ENCODE measurements around the gene USP25.

USP25 gene

DNA sequence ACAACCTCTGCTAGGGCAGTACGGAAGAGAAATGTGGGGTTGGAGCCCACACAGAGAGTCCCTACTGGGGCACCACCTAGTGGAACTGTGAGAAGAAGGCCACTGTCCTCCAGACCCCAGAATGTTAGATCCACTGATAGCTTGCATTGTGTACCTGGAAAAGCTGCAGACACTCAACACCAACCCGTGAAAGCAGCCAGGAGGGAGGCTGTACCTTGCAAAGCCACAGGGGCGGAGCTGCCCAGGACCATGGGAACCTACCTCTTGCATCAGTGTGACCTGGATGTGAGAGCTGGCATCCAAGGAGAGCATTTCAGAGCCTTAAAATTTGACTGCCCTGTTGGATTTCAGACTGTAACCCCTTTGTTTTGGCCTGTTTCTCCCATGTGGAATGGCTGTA lies 85.5 kb downstream of the USP25 start:
- DNase-seq (ENCODE audit: low read depth in 2 of 2) = no peak

DNA sequence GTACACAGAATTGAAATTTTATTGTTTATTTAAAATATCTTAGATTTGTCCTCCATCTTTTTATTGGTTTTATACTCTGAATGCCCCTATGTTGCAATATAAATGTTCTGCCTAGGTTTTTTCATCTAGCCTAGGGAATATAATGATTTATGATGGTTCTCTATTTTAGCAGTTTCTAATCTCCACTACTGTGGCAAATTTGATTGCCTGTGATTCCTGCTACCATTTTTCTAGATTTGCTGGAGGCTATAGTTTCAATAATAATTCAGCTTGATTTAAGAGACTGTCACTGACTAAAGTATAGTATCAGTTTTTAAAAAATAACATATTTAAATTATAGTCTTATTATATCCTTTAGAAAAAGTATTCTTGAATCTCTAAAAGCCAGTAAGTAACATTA lies 90.5 kb downstream of the USP25 start:
- DNase-seq (ENCODE audit: low read depth in 2 of 2) = no peak

DNA sequence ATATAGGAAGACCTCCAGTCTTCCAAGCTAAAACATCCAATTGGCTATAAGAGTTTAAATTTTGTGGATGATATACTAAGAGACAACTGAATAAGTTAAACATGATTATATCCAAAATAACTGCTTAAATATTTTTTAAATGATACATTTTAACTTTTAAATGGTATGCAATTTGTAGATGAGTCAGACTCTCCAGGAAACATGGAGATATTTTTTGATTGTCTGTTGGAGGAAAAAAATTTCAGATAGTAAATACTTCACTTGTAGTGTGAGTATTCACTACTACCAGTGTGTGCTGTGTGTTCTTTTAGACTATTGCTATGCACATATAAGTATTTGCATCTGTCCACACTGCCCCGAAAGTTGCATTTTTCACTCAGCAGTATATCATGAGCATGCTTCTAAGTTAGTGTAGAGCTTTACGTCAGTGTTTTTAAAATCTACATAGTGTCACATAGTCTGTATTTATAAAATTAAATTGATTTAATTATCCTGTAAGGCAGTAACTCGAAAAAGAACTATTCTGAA lies 91.1 kb downstream of the USP25 start:
- DNase-seq (ENCODE audit: low read depth in 2 of 2) = no peak

DNA sequence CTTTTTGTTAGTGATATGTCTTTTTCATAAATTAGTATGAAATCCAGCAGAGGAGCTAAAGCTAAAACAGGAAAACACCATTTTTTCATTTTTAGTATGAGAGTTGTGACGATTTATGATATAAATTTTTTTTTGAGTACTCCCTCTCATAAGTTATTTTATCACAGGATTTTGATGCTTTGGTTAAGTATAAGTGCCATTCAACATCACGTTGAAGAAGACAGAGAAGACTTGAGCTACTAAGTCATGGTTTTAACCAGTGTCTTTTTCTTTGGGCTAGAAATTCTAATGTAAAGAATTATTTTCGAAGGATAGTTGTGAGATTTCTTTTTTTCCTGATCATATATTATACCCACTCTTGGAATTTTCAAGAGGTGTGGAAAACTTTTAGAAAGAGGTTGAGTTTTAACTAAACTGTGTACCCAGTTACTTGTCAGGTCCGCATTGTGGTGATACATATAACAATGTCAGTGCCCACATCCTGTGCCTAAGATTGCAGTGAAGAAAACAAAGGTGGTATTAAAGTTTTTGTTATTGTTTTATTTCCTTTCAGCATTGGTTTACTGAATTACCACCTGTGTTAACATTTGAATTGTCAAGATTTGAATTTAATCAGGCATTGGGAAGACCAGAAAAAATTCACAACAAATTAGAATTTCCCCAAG lies 93.8 kb downstream of the USP25 start:
- DNase-seq (ENCODE audit: low read depth in 2 of 2) = no peak

DNA sequence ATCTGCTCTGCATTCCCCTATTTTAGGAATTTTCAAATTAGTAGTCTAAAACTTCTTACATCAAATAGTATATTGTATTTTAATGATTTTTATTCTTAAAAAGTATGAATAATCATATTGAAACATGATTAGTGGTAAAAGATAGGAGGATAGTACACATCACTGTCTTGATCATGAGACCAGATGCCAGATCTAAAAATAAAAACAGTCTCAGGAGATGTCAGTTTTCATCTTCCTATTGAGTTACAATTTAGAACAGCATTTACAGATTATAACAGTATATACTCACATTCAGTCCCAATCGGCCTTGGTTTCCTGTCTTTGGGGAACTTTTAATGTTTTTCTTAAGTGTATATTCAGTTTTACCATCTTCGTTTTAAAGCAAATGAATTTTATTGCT lies 95.9 kb downstream of the USP25 start:
- DNase-seq (ENCODE audit: low read depth in 2 of 2) = no peak

DNA sequence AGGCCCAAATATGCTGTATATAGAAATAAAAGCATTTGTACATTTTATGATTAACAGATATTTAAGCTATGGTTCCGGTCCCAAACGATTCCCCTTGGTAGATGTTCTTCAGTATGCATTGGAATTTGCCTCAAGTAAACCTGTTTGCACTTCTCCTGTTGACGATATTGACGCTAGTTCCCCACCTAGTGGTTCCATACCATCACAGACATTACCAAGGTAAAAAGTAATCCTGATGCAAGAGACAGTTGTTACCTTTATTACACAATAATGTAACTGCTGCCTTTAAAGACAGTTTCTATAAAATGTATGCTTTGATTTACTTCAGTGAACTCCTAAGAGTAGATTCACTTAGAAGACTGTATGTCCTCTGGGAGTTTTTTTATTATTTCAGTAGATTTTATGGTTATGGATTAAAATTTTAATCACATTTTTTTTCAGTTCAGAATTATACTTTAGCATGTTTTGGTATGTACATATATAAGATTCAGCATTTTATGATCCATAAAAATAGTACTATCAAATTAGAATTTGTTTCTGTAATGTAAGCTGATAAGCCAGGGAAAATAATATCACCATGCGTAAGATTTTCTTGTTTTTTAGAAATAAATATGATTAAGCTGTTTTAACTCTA lies 96.5 kb downstream of the USP25 start:
- no peak for DNase-seq (ENCODE audit: low read depth in 2 of 2)

DNA sequence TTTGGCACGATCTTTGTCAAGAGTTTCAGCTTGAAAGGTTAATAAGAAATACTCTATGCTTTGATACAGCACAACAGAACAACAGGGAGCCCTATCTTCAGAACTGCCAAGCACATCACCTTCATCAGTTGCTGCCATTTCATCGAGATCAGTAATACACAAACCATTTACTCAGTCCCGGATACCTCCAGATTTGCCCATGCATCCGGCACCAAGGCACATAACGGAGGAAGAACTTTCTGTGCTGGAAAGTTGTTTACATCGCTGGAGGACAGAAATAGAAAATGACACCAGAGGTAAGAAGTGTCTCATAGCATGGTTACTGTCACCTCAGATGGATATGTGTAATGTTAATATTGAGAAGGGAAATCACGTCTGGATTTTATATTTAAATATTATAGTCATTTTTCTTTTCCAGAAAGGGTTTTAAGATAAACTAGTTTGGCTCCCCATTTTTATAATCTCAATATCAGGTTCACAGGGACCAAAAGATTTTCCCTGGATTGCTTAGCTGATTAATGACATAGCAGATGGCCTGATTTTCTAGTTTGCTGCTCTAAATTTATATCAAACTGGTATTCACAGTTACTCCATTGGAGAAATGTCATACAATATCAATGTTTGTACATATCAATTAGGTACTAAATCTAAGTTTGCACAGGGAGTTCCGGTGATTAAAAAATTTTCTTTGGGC lies 97.3 kb downstream of the USP25 start:
- DNase-seq (ENCODE audit: low read depth in 2 of 2) = no peak

DNA sequence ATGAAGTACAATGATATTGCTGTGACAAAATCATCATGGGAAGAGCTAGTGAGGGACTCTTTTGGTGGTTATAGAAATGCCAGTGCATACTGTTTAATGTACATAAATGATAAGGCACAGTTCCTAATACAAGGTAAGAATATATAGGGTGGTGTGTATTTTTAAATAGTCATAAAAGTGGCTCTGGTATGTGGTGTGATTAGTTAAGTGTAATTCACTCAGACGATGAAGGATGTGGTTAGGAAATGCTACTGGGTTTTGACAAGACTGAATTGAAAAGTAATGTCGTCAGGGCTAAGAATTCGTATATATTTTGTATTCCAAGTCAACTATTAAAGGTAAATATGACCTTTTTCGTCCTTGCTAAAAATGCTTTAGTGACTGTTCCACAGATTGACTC lies 101.7 kb downstream of the USP25 start:
- no peak for DNase-seq (ENCODE audit: low read depth in 2 of 2)

DNA sequence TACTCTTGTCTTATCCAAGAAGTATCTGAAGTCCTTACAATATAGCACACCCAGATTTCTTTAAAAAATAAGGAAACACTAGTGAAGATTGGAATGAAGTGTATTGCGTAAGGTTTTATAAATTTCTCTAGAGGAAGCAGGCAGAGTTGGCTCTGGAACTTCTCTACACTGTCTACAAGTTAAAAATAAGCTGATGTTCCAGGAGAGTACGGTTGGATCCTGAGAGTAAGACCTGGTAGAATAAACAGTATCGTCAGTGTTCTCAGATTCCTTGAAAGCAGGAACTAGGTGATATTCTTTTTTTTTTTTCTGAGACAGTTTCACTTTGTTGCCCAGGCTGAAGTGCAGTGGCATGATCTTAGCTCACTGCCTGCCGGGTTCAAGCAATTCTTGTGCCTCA lies 107.9 kb downstream of the USP25 start:
- no peak for DNase-seq (ENCODE audit: low read depth in 2 of 2)

DNA sequence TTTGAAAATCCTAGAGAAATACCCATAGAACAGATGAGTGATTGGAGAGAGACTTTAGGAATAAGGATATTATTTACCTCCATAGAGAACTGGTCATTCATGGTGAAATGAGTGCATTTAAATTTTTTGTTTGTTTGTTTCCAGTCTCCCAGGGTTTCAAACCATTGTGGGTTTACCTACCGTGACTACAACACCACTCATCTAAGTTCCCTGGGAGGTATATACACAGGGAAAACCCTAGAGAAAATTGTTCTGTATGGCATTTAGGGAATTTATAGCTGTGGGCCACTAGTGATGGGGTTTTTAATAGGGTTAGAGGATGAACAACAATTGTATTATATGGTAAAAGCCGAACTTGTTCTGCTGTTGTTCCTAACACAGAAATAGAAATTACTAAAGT lies 109.2 kb downstream of the USP25 start:
- DNase-seq (ENCODE audit: low read depth in 2 of 2) = no peak

DNA sequence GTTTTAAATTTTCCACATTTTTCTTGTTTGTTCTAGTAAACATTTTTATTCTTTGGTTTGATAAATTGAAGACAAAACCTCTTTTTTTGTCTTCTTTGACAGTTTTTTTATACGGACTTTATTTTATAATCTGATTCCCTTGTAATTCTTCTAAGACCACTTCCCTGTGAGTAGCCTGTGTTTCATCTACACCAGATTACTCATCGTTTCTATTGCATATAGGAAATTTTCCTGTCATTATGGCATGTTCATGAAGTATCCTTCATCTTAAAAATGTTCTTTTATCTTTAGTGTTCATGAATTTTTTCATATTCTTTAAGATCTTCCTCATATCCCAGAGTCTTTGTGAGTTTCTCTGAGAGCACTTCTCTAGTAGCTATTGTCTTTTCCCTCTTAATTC lies 109.8 kb downstream of the USP25 start:
- no peak for DNase-seq (ENCODE audit: low read depth in 2 of 2)

DNA sequence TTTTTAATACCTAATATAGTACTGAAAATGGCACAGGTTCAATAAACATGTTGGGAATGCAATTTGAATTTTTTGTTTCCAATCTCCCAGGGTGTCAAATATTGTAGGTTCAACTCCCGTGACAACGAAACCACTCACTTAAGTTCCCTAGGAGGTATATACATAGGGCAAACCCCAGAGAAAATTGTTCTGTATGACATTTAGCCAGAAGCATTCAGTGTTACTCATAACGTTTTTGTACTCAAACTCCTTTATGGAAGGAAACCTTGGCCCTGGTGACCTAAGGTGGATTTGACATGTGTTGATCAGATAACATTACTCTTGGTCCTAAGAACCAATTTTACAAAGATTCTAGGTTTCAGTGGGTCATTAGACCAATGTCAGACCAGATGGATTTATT lies 110.6 kb downstream of the USP25 start:
- no peak for DNase-seq (ENCODE audit: low read depth in 2 of 2)

DNA sequence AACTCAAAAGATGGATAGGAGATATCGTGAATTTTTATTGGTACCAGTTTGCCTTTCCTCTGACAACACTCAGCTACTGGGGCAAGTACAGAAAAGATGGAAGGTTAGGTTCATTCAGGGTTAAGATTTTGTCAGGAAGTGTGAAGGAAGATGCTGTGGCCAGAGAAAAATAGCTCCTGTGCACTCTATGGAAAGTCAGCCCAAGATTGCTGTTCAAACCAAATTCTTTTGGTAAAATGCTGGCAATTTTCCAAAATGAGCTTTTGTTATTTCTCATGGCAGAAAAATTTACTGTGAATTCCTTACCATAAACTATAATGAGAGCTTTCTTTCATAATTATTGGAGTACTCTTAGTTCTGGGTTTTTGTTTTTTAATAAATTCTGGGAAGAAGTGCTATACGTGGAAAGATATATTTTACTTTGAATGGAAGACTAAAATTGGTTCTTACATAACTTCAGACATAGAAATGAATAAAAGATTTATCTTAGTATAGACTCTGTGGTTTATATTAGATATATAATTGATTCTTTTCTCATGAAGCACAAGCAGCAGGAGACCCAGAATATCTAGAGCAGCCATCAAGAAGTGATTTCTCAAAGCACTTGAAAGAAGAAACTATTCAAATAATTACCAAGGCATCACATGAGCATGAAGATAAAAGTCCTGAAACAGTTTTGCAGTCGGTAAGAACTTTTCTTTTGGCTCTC lies 112.2 kb downstream of the USP25 start:
- no peak for DNase-seq (ENCODE audit: low read depth in 2 of 2)

DNA sequence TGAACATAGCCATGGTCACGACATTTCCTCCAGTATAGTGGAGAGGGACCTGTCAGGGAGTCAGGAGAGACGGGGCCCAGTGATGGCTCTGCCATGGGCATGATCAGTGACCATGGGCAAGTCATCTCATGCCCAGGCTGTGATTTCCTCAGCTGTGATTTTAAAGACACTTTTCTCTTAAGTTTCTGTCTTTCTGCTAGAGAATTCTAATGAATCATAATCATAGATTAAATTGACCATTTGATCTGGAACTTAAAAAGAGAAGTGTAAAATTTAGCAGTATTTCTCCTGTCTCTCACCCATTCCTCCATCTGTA lies 112.7 kb downstream of the USP25 start:
- DNase-seq (ENCODE audit: low read depth in 2 of 2) = no peak

DNA sequence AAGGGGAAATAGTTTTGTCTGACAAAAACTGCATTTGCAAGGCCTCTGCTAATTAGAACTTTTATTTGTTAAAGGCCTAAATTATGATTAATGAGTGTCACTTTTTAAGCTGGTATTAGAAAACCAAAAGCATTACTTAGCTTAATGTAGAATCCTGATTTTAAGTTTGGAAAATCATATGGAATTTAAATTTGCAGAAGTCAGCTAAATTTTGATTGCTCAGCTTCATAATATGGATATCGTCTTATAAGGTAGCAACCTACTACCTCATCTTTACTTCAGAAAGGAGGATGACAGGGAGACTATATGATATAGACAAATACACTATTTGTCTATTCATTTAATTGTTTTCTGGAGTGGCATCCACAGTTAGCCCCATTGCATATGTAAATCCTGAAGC lies 114.0 kb downstream of the USP25 start:
- DNase-seq (ENCODE audit: low read depth in 2 of 2) = no peak

DNA sequence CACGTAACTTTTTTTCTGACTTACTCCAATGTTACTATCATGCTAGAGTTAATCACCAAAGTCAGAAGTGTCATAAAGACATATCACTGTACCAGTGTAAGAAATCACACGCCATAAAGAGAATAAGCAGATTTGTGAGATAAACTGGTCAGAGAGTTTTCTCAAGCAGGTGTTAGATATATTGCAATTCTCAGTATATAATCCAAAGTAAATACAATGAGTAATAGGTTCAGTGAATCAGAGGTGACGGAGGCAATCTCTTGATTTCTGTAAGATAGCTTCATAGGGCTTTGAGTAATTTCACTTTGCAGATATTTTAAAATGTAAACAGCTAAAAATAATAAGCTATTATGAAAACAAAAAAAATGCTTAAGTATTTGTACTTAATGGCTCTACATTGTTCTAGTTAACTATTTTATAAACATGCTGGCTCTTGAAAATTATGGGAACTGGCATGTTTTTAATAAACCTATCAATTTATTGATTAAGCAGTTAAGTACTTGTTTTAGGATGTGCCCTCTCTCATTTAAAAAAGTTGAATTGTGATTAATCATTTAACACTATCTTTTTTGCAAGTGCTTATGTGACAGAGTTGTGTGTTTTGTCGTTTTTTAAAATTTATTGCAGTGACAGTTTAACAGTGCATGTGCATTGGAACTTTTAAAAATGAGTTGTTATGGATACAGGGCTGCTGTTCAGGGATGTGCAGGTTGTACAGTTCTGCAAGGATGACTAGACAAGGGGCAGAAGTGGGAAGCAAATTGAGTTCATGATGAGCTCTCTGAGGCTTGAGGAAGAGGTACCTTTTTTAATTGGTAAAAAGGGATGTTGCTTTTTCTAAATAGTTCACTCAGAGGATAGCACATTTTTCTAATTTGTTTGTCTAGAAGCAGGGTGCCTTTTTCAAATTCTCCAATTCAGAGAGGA lies 119.1 kb downstream of the USP25 start:
- no peak for DNase-seq (ENCODE audit: low read depth in 2 of 2)

DNA sequence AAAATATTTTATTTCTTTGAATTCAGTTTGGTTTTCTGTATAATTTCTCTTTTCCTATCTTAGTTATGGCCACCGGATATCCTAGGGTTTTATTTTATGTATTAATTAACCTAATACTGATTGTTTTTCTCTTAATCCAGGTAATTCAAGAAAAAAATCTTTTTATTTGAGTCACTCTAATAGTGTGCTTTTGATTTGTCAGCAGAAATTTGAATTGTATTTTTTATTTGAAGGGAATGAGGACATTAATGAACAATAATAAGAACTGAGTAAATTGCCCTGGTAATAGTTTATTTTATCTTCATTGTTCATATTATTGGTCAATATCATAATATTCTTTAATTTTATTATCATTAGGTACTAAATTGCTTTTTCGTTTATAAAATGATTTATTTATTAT lies 120.1 kb downstream of the USP25 start:
- no peak for DNase-seq (ENCODE audit: low read depth in 2 of 2)

DNA sequence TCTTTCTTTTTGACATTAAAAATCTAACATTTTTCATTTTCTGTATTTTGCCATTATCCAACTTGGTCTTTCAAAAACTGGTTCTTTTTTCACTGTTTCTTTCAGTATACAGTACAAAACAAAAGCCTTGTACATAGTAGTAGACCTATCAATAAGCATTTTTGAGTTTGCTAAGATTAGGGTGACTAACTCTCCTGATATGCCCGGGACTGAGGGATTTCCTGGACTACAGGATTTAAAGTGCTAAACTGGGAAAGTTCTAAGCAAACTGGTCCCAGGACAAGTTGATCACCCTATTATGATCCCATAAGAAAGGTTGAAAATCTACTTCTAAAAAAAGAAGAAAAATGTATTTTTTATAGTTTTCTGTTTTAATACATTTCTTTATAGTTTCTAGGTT lies 120.9 kb downstream of the USP25 start:
- DNase-seq (ENCODE audit: low read depth in 2 of 2) = no peak

DNA sequence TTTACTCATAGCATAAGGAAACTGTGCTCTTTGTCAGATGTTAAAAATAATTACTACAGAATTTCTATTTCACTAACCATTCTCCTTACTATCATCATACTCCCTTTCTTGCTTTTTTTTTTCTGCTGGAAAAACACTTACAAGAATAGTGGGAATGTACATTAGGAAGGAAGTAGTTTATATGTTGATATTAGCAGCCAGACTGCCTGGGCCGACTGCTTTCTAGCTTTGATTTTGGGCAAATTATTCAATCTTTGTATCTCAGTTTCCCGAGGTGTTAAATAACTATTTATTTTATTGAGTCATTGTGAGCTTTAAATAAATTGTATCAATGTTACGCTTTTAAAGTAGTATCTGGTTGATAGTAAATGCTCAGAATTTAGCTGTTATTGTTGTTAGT lies 122.4 kb downstream of the USP25 start:
- DNase-seq (ENCODE audit: low read depth in 2 of 2) = no peak

DNA sequence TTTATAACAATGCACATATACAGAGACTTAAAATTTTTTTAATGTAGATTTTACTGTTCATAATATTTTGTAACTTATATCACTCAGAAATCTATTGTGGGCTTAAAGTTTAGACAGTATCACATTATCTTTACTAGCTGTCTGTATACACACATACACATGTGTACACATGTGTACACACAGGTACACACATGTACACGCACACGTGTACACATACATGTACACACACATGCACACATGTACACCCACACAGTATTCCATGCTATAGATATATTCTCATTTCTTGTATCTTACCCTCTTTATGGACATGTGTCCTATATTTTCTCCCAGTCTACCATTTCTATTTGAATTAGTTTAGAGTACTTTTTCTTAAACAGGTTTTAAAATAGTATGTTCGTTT lies 123.3 kb downstream of the USP25 start:
- DNase-seq (ENCODE audit: low read depth in 2 of 2) = no peak

DNA sequence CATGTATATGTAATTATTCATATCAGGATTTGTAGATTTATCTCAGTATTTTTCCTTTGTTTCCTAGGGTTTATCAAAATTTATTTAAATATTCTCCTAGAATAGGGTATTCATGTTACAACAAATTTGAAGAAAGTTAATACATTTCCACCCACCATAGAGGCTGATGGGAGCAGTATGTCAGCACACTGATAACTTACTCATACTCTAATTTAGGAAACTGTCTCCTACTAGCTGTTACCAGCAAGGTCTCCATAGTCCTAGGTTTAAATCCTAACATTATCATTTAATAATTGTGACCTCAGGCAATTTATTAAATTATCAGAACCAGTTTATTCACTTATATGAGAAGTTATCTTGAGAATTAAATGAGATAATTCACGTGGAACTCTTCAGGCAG lies 127.0 kb downstream of the USP25 start:
- DNase-seq (ENCODE audit: low read depth in 2 of 2) = no peak

DNA sequence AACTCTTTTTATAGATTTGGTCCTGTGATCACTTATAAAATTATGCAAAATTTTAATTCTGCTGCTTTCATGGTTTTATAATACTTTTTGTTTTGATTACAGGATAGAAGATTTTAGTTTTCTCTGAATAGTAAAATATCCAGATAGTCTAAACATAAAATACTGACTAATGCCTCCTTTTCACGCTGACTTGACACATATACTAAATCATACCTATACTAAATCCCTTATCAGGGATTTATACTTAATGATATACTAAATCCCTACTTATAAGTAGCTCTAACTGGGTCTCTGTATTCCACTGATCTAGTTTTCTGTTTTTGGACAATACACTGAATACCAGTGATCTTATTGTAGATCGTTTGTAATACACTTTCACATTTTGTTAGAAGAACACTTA lies 128.0 kb downstream of the USP25 start:
- no peak for DNase-seq (ENCODE audit: low read depth in 2 of 2)

All from stimulated activated CD8-positive, alpha-beta memory T cell treated with anti-CD3 and anti-CD28 coated beads, Interleukin-2, amount 100 ng/mL, for 48 hours (primary cell).